Liver (tissue), 9 donors: Measurements from ENCODE around the gene SLC66A1. TPM values are rescaled to one million over a fixed set of nuclear protein-coding genes. Genes with fewer than 3 reads are reported as not detected.

Experiments used
- DNase-seq: peaks from one replicate; pipeline ENCODE4 v3.0.0-alpha.2; 2017; ENCODE audit warnings: low spot score
- H3K27ac ChIP-seq, 2 donors: one replicate each; pipeline ENCODE4 v1.7.0; 2013; ENCODE audit warnings: inconsistent platforms in 2 of 2, low read length in 2 of 2, control low read depth in 1 of 2, low read depth in 1 of 2, mild to moderate bottlenecking in 1 of 2
- H3K27me3 ChIP-seq, 4 donors: one replicate each; pipeline versions ENCODE4 v1.6.1 to v1.7.0; 2013; ENCODE audit warnings: low read length in 3 of 4, inconsistent platforms in 1 of 4, mild to moderate bottlenecking in 1 of 4, moderate library complexity in 1 of 4; ENCODE audit not compliant: control insufficient read depth in 4 of 4, insufficient read depth in 4 of 4
- H3K36me3 ChIP-seq, 4 donors: one replicate each; pipeline versions ENCODE4 v1.6.1 to v1.7.0; 2013; ENCODE audit warnings: low read length in 3 of 4, mild to moderate bottlenecking in 3 of 4, low read depth in 1 of 4, moderate library complexity in 1 of 4; ENCODE audit not compliant: control insufficient read depth in 4 of 4, insufficient read depth in 3 of 4
- H3K4me1 ChIP-seq, 4 donors: one replicate each; pipeline versions ENCODE4 v1.6.1 to v1.7.0; 2013; ENCODE audit warnings: low read length in 3 of 4, mild to moderate bottlenecking in 3 of 4, moderate library complexity in 1 of 4; ENCODE audit not compliant: control insufficient read depth in 4 of 4, insufficient read depth in 4 of 4
- H3K4me3 ChIP-seq, 3 donors: one replicate each; pipeline versions ENCODE4 v1.6.1 to v1.7.0; 2013; ENCODE audit warnings: low read length in 3 of 3, control low read depth in 1 of 3, low read depth in 1 of 3, mild to moderate bottlenecking in 1 of 3
- H3K9ac ChIP-seq, 2 donors: one replicate each; pipeline ENCODE4 v1.7.0; 2013; ENCODE audit warnings: low read length in 2 of 2, mild to moderate bottlenecking in 2 of 2, moderate library complexity in 2 of 2, control low read depth in 1 of 2, low read depth in 1 of 2
- H3K9me3 ChIP-seq, 4 donors: one replicate each; pipeline versions ENCODE4 v1.6.1 to v1.7.0; 2013; ENCODE audit warnings: low read length in 3 of 4; ENCODE audit not compliant: control insufficient read depth in 4 of 4
- ATF3 ChIP-seq: IDR thresholded peaks from 2 replicates; pipeline ENCODE4 v1.6.1; 2016; ENCODE audit warnings: antibody characterized with exemption
- EGR1 ChIP-seq, 2 donors: IDR thresholded peaks; 2 replicates each; pipeline ENCODE4 v1.6.1; 2016 to 2018; ENCODE audit warnings: antibody characterized with exemption in 2 of 2, low read depth in 2 of 2
- FOXA1 ChIP-seq: IDR thresholded peaks from 2 replicates; pipeline ENCODE4 v1.6.1; 2016; ENCODE audit warnings: antibody characterized with exemption
- FOXA2 ChIP-seq: IDR thresholded peaks from 2 replicates; pipeline ENCODE4 v1.6.1; 2016; ENCODE audit warnings: antibody characterized with exemption
- GABPA ChIP-seq, 2 donors: IDR thresholded peaks in 1 of 2; conservative IDR thresholded peaks in 1 of 2; 2 replicates each; pipeline ENCODE4 v1.6.1; 2016; ENCODE audit warnings: antibody characterized with exemption in 2 of 2, mild to moderate bottlenecking in 1 of 2, moderate library complexity in 1 of 2
- HNF4A ChIP-seq, 2 donors: conservative IDR thresholded peaks; 2 replicates each; pipeline ENCODE4 v1.6.1; 2016; ENCODE audit warnings: antibody characterized with exemption in 2 of 2, mild to moderate bottlenecking in 2 of 2
- HNF4G ChIP-seq: IDR thresholded peaks from 2 replicates; pipeline ENCODE4 v1.6.1; 2016; ENCODE audit warnings: antibody characterized with exemption
- JUND ChIP-seq, 2 donors: IDR thresholded peaks; 2 replicates each; pipeline ENCODE4 v1.6.1; 2016; ENCODE audit warnings: antibody characterized with exemption in 2 of 2
- MAX ChIP-seq: IDR thresholded peaks from 2 replicates; pipeline ENCODE4 v1.6.1; 2016; ENCODE audit warnings: antibody characterized with exemption
- NR2F2 ChIP-seq: IDR thresholded peaks from 2 replicates; pipeline ENCODE4 v1.6.1; 2016; ENCODE audit warnings: antibody characterized with exemption
- RAD21 ChIP-seq, 2 donors: IDR thresholded peaks; 2 replicates each; pipeline ENCODE4 v1.6.1; 2016; ENCODE audit warnings: antibody characterized with exemption in 2 of 2, mild to moderate bottlenecking in 2 of 2
- RXRA ChIP-seq, 2 donors: IDR thresholded peaks; 2 replicates each; pipeline ENCODE4 v1.6.1; 2017 to 2018; ENCODE audit warnings: antibody characterized with exemption in 2 of 2, mild to moderate bottlenecking in 1 of 2
- SP1 ChIP-seq: IDR thresholded peaks from 2 replicates; pipeline ENCODE4 v1.6.1; 2018; ENCODE audit warnings: antibody characterized with exemption, mild to moderate bottlenecking
- TAF1 ChIP-seq: conservative IDR thresholded peaks from 2 replicates; pipeline ENCODE4 v1.6.1; 2016; ENCODE audit warnings: antibody characterized with exemption, mild to moderate bottlenecking
- YY1 ChIP-seq: IDR thresholded peaks from 2 replicates; pipeline ENCODE4 v1.6.1; 2016; ENCODE audit warnings: antibody characterized with exemption, mild to moderate bottlenecking
- WGBS: extraction: QIAGEN DNeasy Blood & Tissue Kit; methylation state at CpG from one replicate; pipeline ENCODE4 v1.1.7; 2013; 5-methylcytosine and 5-hydroxymethylcytosine counted together
- polyA plus RNA-seq, 2 donors: library from polyadenylated mRNA; stranded (reverse) in 1 of 2; unstranded in 1 of 2; fragments of 200-250 nt in 1 of 2; fragments of >200 nt in 1 of 2; fragmentation: Nextera tagmentation in 1 of 2; extraction: Ambion mirVana in 1 of 2; gene quantifications; one replicate each; pipeline versions ENCODE4 v1.2.1 to v1.2.3, GENCODE V29; 2013 to 2015
- total RNA-seq, 2 donors: library from RNA; depleted of rRNA; stranded (reverse); fragments of >200 nt; gene quantifications; one replicate each; pipeline ENCODE4 v1.2.3, GENCODE V29; 2014
- TF ChIP-seq, protein P1 (sequence below): fragments of 150-350 bp; IDR thresholded peaks from 2 replicates; pipeline ENCODE4 v1.5.1; 2017; ENCODE audit warnings: improper control_type of control experiment, low read depth, low read length; ENCODE audit not compliant: missing input control
- TF ChIP-seq, protein P2 (sequence below): IDR thresholded peaks from 2 replicates; pipeline ENCODE4 v1.6.1; 2016; ENCODE audit warnings: antibody characterized with exemption
- donor health status: healthy.
- donor health status: healthy.
- donor health status: healthy.
- donor health status: healthy.
- donor health status: healthy.

The SLC66A1 gene
- total and polyA plus RNA-seq, 4 donors: 6.8 to 16.0 (median 14.0) TPM

- no peak overlapping the region for H3K4me3 ChIP-seq
- no peak for DNase-seq
- 95% methylated on average over 23 of the region's 23 CpGs for WGBS
- H3K9ac ChIP-seq: no peak overlapping the region
- no peaks in the 10 kb centered on the region for H3K27me3 ChIP-seq
- H3K9me3 ChIP-seq: no peaks in the 10 kb centered on the region
- peaks cover 0 to 11% (median 5%) of the 10 kb centered on the region in 4 donors for H3K4me1 ChIP-seq
- no peak overlapping the region for H3K27ac ChIP-seq
- no peak for TF ChIP-seq FOXA1
- H3K36me3 ChIP-seq: peaks cover 0 to 36% (median 8%) of the 10 kb centered on the region in 4 donors
Measured at GRCh38 chr1:19371226-19372135, 59.4 kb downstream of the SLC66A1 start.

GRCh38 chr1:19372136-19372514, 60.0 kb downstream of the SLC66A1 start:
- no peaks in the 10 kb centered on the region for H3K27me3 ChIP-seq
- 95% methylated on average over 5 of the region's 5 CpGs for WGBS
- peaks cover 0 to 41% (median 11%) of the 10 kb centered on the region in 4 donors for H3K36me3 ChIP-seq
- TF ChIP-seq HNF4A (conservative IDR thresholded peaks at IDR 0.05) (no peak), NR2F2 (no peak), EGR1 (IDR thresholded peaks at IDR 0.05; ENCODE audit: low read depth in 2 of 2) (no peak), JUND (IDR thresholded peaks at IDR 0.05) (no peak), HNF4G (no peak), SP1 (no peak), GABPA (IDR thresholded peaks at IDR 0.05 in 1 of 2, conservative IDR thresholded peaks at IDR 0.05 in 1 of 2) (no peak), MAX (no peak), FOXA2 (no peak), YY1 (no peak), FOXA1 (no peak), RAD21 (IDR thresholded peaks at IDR 0.05) (no peak), ATF3 (no peak), TAF1 (no peak), RXRA (IDR thresholded peaks at IDR 0.05) (no peak)
- TF ChIP-seq, protein P1, sequence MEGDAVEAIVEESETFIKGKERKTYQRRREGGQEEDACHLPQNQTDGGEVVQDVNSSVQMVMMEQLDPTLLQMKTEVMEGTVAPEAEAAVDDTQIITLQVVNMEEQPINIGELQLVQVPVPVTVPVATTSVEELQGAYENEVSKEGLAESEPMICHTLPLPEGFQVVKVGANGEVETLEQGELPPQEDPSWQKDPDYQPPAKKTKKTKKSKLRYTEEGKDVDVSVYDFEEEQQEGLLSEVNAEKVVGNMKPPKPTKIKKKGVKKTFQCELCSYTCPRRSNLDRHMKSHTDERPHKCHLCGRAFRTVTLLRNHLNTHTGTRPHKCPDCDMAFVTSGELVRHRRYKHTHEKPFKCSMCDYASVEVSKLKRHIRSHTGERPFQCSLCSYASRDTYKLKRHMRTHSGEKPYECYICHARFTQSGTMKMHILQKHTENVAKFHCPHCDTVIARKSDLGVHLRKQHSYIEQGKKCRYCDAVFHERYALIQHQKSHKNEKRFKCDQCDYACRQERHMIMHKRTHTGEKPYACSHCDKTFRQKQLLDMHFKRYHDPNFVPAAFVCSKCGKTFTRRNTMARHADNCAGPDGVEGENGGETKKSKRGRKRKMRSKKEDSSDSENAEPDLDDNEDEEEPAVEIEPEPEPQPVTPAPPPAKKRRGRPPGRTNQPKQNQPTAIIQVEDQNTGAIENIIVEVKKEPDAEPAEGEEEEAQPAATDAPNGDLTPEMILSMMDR: no peak
- TF ChIP-seq, protein P2, sequence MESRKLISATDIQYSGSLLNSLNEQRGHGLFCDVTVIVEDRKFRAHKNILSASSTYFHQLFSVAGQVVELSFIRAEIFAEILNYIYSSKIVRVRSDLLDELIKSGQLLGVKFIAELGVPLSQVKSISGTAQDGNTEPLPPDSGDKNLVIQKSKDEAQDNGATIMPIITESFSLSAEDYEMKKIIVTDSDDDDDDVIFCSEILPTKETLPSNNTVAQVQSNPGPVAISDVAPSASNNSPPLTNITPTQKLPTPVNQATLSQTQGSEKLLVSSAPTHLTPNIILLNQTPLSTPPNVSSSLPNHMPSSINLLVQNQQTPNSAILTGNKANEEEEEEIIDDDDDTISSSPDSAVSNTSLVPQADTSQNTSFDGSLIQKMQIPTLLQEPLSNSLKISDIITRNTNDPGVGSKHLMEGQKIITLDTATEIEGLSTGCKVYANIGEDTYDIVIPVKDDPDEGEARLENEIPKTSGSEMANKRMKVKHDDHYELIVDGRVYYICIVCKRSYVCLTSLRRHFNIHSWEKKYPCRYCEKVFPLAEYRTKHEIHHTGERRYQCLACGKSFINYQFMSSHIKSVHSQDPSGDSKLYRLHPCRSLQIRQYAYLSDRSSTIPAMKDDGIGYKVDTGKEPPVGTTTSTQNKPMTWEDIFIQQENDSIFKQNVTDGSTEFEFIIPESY: no peak
- H3K27ac ChIP-seq: no peak overlapping the region
- DNase-seq: no peak
- no peak overlapping the region for H3K4me3 ChIP-seq
- no peaks in the 10 kb centered on the region for H3K9me3 ChIP-seq
- peaks cover 0 to 11% (median 5%) of the 10 kb centered on the region in 4 donors for H3K4me1 ChIP-seq
- no peak overlapping the region for H3K9ac ChIP-seq
